Femur (tissue), 1 donor: ENCODE measurements around the gene DUSP1.

Experiments used
- DNase-seq: peaks from one replicate; pipeline ENCODE4 v3.0.0-alpha.2; 2017

DUSP1 gene

GRCh38 chr5:172721455-172722326 lies 49.3 kb downstream of the DUSP1 start:
- no peak for DNase-seq

- no peak for DNase-seq
Observed at GRCh38 chr5:172720655-172721054, 50.3 kb downstream of the DUSP1 start.

DNA sequence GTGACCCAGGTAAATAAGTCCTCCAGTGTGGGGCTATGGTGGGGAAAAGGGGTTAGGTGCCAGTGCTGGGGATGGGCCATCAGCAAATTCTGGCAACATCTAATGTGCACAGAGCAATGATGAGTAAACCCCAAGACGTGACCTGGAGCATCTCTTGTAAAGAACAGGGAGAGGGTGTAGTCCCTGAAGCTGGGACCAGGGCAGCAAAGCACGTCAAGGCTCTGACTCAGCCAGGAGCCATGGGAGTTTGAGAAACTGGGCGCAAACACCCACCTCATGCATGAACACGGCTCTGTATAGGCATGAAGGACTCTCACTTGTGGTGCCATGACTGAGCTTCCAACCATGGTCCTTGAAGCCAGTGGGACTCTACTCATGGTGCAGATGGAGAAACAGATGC lies 51.8 kb downstream of the DUSP1 start:
- no peak for DNase-seq

DNA sequence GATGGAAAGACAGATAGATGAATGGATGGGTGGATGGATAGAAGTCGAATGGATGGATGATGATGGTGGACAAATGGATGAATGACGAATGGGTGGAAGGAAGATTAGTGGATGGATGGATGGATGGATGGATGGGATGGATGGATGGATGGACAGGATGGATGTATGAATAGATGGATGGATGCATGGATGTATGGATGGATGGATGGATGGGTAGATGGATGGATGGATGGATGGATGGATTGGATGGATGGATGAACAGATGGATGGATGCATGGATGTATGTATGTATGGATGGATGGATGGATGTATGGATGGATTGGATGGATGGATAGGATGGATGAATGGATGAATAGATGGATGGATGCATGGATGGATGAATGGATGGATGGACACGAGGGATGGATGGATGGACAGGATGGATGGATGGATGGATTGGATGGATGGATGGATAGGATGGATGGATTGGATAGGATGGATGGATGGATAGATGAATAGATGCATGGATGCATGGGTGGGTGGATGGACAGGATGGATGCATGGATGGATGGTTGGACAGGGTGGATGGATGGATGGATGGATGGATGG lies 52.4 kb downstream of the DUSP1 start:
- no peak for DNase-seq
